ENCODE data around the gene C1QTNF6.

Gene C1QTNF6

GRCh38 chr22:37223965-37224551 is 36.0 kb upstream of the C1QTNF6 start:
- no peak for DNase-seq (ENCODE audit: low read depth, low spot score)

DNA sequence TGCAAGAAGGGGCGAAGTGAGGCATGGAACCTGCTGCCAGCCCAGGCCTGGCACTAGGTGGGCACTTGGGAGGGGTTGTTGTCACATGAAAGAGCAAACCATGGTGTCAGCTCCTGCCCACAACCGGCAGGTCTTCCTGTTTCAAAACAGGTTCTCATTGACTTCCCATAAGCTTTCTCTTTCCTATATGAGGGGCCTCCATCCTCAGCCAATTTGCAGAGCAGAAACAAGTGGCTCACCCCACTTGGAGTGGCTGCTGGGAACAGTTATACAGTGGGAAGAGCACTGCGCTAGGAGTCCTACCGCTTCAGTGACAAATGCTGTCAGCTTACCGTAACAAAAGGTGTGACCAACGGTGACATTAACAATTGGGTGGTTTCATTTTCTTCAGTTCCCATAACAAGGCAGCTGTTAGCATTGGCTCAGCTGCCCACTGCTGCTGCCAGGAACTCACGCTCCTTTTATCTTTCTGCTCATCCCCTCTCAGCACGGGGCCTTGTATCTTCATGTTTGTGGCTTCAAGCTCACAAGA is 34.5 kb upstream of the C1QTNF6 start:
- DNase-seq (ENCODE audit: low read depth, low spot score): no peak

GRCh38 chr22:37221424-37222333 is 33.6 kb upstream of the C1QTNF6 start:
- DNase-seq (ENCODE audit: low read depth, low spot score): no peak

- no peak for DNase-seq (ENCODE audit: low read depth, low spot score)
Observed at GRCh38 chr22:37220543-37220981, 32.5 kb upstream of the C1QTNF6 start.

- no peak for DNase-seq (ENCODE audit: low read depth, low spot score)
Observed at GRCh38 chr22:37219533-37219932, 31.5 kb upstream of the C1QTNF6 start.

- no peak for DNase-seq (ENCODE audit: low read depth, low spot score)
Observed at GRCh38 chr22:37218771-37219411, 30.8 kb upstream of the C1QTNF6 start.

- no peak for DNase-seq (ENCODE audit: low read depth, low spot score)
Observed at GRCh38 chr22:37218399-37218770, 30.3 kb upstream of the C1QTNF6 start.

DNA sequence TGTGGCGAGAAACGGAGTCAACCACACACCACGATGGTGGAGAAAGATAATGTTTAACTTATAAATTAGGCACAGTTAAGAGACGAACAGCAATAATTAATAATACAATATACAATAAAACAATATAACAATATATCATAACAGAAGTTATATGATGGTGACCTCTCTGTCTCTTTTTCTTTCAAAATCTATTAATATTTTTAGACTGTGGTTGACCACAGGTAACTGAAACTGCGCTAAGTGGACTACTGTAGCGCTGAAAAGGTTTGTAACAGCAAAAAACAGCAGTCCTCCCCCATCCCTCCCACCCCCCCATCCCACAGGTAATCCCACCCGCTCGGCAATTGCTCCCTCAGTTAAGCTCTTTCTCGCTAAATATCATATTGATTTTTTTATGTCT is 27.8 kb upstream of the C1QTNF6 start:
- DNase-seq (ENCODE audit: low read depth, low spot score): no peak

- no peak for DNase-seq (ENCODE audit: low read depth, low spot score)
Observed at GRCh38 chr22:37214731-37215030, 26.6 kb upstream of the C1QTNF6 start.

- DNase-seq (ENCODE audit: low read depth, low spot score): no peak
Observed at GRCh38 chr22:37213941-37214730, 26.1 kb upstream of the C1QTNF6 start.

DNA sequence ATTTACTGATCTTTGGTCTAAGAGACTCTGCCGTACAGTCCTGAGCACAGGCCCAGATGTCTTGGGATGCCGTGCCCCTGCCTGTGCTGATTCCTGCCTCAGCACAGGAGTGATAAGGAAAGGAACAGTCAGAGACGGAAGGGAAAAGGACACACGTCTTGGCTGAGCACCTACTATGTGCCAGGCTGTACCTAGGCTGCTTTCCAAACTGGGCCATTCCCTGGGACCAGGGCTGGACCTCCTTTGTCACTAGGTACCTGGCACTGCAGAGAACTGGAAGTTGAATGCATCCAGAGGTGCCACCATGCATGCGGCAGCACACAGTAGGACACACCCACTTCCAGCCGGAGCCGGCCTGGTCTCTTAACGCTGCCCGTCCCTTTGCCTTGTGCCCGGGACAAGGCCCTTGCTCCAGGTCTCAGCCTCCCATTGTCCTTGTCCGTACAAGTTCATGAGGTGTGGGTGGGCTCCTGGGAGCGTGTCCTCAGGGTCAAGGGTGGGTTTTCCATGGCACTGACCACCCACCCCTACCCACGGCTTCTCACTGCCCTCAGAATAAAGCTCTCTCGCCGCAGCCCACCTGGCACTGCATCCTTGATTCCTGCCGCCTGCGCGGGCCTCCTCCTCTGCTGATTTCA is 25.3 kb upstream of the C1QTNF6 start:
- DNase-seq (ENCODE audit: low read depth, low spot score): no peak

- peak; percentile 33 for DNase-seq (ENCODE audit: low read depth, low spot score)
Observed at GRCh38 chr22:37212174-37212906, 24.3 kb upstream of the C1QTNF6 start, which contains the start of gene SSTR3. SSTR3 (minus strand) TSS chr22:37212477; CDS start chr22:37207803, 4,674 bp downstream.

GRCh38 chr22:37211866-37212173 is 23.8 kb upstream of the C1QTNF6 start:
- no peak for DNase-seq (ENCODE audit: low read depth, low spot score)

DNA sequence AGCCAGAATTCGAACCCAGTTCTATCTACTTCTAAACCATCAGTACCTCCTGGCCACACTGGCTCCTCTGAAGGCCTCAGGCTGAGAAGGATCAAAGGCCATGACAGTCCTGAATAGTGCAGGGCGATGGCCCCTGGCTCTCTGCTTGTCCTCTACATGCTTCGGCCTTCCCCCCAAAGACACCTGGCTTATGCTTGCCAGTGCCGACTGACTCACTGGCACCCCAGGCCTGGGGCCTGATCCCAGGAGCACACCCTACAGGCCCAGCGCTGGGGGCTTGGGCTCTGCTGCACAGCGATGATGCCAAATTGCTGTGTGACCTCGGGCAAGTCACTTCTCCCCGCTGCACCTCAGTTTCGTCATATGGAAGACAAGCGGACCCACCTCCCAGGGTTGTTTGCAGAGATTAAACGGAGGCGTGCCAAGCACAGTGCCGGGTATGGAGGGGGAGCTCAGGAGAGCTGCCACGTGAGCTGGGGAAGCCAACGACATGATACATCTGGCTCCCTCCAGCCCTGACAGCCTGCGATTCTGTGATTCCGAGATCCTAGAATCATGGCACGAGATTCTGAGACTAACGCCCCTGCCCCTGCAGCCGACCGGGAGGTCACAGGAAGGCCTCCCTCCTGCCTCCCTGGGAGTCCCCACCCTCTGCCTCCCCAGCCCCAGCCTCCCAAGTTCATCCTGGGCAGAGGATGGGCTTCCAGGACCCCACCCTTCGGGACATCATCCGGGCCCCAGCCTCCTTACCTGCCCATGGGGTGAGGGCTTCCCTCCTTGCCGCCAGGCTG is 23.2 kb upstream of the C1QTNF6 start:
- no peak for DNase-seq (ENCODE audit: low read depth, low spot score)

DNA sequence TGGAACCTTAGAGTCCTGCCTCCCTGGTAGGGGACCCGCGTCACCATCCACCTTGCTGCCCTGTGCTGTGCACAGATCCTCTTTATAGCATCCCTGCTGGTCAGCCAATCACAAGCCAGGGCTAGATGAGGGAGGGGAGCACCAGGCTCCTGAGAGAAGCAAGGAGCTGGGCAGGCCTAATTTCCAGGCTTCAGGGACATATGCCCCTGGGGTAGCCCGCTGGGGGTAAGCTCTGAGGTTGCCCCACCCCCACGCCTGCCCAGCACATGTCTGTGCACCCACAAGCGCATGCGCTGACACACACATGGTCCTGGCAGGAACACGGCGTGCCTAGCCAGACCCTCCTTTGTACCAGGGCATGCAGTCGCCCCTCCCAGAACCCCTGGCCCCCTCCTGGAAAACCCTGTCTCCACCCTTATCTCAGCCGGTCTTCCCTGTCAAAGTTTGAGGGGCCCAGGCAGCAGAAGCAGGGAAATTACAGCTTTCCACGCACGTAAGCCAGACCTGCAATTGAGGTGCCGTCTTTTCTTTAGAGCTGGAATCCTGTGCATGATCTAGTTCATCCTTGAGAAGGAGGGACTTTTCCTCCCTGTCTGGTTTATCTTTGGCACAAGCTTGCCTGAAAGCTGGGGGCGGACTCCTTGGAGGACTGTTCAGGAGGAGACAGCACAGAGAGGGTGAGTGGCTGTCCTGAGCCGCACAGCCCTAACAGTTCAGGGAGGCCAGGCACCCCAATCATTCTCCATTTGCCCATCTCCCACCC is 22.2 kb upstream of the C1QTNF6 start:
- DNase-seq (ENCODE audit: low read depth, low spot score): no peak

GRCh38 chr22:37209140-37209845 is 21.2 kb upstream of the C1QTNF6 start:
- no peak for DNase-seq (ENCODE audit: low read depth, low spot score)

DNA sequence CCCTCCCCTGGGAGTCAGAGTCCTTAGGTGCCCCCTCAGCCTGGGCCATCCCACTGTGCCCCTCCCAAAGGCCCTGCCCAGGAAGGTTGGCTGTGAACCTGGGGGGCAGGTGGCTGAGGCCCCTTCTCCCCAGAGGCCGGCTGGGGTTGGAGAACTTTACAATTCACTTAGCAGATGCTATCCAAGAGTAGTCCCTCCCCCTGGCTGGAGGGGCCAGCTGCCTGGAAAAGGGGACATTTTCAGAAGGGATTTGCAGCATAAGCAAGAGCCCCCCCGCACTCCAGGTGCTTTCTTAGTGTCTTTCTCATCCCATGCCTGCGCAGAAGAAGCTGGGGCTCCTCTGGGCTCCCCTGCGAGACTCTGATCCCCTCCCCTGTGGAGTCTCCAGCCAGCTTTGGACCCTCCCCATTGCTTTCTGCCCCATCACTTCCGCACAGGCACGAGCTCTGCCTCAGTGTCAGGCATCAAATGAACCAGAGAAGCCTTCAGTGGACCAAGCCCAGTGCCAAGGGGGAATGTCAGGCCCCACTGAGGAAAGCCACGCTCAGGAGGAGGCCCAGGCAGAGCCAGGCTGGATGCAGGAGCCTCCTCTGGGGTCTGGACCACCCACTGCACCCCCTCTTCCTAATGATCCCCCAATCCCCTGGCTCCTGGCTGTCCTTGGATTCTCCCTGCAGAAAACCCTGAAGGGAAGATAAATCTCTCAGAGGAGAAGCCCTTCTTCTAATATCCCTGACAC is 20.5 kb upstream of the C1QTNF6 start:
- DNase-seq (ENCODE audit: low read depth, low spot score): no peak

GRCh38 chr22:37207981-37208380 is 19.9 kb upstream of the C1QTNF6 start:
- DNase-seq (ENCODE audit: low read depth, low spot score): no peak
